GM18909 (cell line): ENCODE results near the gene PIGN.
"Not testable (repeated sequence)": the region's sequence is repeated elsewhere in the genome, so short reads cannot be mapped to it uniquely, and the experiment has no call there.

ENCODE experiments used
- ATAC-seq: cut with Tn5 transposase; IDR thresholded peaks from one replicate; pipeline ENCODE4 v1.9.1; 2021; ENCODE audit warnings: mild to moderate bottlenecking; ENCODE audit not compliant: unreplicated experiment, poor library complexity

Gene PIGN

GRCh38 chr18:62069556-62069955 lies 117.3 kb downstream of the PIGN start:
- ATAC-seq = no peak

- no peak for ATAC-seq
These were observed 120.6 kb downstream of the PIGN start for GRCh38 chr18:62066102-62066818.

DNA sequence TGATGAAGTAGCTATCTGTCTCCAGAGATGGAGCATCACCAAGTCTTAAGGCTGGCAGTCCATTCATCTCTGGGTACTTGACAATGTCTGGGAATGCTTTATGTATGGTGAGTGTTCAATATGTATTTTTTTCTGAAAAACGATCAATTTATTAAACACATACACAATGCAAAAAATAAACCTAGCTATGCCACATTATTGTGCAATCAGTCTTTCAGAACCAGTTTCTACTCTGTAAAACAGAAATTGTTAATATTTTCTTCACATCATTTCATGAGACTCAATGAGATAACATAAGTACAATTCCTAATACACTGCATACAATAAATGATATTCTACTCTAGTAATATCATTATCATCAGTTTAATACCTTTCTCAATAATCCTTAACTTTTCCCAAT lies 122.5 kb downstream of the PIGN start:
- ATAC-seq = no peak

GRCh38 chr18:62061821-62062478 lies 124.9 kb downstream of the PIGN start:
- no peak for ATAC-seq

DNA sequence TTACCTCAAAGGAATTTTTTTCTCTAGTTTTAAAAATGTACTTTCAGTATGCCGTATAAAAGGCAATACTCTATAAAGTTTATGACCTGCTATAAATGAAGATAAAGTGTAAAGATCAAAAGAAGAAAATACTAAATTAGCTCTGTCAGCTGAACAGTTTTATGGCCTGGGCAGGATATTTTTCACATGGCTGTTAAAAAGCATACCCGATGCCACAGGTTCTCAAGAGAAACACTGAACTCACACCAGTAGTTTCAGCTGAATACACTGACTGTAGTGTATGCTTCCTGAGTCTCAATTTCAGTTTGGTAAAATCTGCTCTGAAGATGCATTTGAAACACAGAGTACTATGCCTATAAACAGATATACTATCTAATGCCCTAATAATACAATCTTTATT lies 126.0 kb downstream of the PIGN start:
- no peak for ATAC-seq

GRCh38 chr18:62054929-62055498 lies 131.8 kb downstream of the PIGN start:
- ATAC-seq = no peak

DNA sequence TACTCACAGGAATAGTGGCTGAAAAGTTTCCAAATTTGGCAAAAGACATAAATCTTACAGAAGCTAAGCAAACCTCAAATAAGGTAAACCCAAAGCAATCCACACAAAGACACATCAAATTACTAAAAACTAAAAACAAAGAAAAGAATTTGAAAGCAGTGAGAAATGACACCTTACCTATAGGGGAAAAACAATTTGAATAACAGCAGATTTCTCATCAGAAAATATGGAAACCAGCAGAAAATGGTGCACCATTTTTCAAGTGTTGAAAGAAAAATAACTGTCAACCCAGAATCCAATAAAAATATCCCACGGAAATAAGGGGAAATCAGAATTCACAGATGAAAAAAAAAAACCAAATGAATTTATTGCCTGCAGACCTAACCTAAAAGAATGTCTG lies 138.6 kb downstream of the PIGN start:
- no peak for ATAC-seq

DNA sequence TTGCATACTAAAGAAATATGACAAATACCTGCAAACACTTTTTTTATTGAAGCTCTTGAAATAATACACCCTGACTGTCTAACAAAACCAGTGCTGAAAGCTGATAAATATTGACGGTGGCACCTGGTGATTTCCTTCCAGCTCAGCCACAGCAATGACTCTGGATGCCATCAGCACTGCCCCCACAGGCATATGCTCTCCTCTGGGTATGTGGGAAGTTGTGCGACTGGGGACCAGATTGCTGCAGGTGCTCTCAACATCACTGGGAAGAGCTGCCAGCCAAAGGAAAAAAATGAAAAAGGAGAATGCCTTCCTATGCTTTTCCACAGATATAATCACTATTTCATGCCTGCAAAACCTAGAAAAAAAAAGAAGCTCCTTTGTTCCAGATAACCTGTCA lies 141.5 kb downstream of the PIGN start:
- no peak for ATAC-seq

DNA sequence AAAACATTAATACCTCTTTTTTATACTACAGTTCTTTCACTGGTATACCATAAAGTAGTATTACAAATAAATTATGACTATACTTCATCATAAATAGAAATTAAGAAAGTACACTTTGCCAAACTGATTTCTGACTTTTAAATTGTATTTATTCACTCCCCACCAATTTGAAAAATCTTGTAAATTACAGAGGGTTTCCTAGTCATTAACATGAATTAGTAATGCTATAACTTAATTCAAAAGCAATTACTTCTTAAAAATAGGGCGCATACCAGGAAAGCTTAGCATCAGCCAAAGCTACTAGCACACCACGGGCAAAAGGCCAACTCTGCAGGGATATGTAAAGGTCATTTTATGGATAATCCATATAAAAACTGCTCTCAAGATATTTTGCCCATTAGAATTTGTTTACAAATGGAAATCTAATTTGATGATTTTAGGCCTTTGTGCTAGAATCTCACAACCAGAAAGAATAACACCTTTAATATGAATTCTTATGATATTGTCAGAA lies 142.3 kb downstream of the PIGN start:
- no peak for ATAC-seq

GRCh38 chr18:62037989-62038778 lies 148.7 kb downstream of the PIGN start:
- no peak for ATAC-seq

DNA sequence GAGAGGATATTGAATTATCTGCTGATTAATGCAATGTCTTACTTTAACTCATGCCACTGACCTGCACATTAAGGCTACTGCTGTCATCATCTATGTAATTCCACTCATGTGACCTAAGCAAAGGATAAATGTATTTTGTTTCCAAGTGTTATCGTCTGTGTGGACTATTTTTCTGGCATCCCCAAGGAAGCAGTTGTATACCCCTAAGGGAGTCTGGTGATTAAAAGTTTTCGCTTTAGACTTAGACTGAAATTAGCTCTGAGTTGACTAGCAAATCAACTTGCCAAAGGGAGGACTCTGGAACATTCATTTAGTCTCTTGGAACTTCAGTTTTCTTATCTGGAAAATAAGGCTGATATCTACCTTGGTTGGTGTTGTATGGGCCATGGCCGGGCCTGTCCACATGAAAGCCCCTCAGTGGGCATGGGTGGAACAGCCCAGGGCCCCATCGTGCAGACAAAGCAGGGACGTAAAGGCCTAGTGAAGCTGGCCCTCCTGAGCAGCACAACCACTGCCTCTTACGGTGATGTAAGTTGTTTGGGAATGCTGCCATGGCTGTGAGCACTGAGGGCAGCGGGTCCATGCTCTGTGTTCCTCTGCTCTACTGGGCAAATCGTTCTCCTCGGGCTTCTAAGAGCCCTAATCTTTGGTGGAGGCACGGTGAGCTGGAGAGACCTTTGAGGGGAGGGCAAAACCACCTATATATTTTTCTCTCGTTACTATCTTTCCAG lies 149.7 kb downstream of the PIGN start:
- ATAC-seq = no peak

DNA sequence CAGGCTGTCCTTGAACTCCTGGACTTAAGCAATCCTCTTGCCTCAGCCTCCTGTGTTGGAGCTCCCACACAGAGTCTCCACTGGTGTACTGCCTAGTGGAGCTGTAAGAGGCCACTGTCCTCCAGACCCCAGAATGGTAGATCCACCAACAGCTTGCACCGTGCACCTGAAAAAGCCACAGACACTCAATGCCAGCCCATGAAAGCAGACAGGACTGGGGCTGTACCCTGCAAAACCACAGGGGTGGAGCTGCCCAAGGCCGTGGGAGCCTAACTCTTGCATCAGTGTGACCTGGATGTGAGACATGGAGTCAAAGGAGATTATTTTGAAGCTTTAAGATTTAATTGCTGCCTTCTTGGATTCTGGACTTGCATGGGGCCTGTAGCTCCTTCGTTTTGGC lies 152.6 kb downstream of the PIGN start:
- not testable (repeated sequence) for ATAC-seq

GRCh38 chr18:62033756-62034155 lies 153.1 kb downstream of the PIGN start:
- ATAC-seq = no peak

DNA sequence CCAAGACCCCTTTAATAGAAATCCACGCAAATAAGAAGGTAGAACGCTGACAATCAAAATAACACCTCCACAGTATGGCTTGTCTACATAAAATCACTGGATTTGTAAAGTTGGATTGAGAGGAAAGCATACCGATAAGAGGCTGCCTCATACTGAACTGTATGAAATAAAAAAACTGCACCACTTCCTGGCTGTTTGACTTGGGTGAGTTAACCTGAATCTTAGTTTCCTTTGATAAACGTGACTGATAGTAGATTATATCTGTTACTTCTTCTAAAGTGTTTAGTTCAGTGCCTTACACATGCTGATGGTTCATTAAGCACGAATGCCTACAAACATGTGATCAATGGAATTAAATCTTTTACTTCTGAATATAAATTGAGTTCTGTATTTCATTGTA lies 153.6 kb downstream of the PIGN start:
- ATAC-seq = no peak

GRCh38 chr18:62030091-62030985 lies 156.5 kb downstream of the PIGN start:
- ATAC-seq = no peak

DNA sequence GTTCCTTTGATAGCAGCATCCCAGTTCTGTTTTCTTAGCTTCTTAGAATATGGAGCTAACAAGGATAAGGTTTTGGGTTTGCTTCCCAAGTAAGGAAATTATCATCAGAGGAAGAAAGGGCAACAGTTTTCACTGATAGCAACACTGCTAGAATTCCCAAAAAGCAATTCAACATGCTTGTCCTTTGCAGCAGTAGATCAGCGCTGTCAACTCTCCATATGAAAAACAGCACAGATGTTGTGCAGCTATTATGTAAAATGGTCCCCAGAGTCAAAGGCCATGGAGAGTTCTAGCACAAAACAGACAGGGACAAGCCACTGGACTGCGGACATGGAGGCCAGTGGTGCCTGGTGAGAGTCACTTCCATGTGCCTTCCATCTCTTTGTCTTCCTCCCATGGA lies 158.1 kb downstream of the PIGN start:
- no peak for ATAC-seq

DNA sequence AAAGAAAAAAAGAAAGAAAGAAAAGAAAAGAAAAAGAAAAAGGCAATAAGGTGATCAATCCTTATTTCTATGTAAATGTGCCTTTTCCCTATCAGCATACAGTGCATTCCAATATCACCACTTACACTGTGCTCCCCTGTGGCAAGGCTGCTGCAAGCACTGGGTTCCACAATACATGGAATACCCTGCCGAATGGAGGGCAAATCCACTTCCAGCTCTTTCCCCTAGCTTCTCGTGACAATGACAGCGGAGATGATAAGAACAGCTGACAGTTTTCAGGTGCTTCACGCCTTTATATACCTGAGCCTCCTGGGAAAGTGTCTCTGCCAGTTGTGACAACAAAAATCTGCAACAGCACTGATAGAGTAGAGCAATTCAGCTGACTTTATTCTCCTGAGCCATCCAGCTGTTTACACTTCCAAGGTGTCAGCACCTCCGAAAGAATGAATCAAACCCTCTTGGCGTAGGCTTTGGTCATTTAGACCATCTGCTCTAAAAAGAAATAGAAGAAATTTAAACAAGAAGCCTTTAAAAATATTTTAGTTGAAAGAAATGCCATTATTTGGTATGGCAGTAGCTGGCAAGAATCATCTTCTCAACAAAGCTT lies 158.8 kb downstream of the PIGN start:
- ATAC-seq = no peak

DNA sequence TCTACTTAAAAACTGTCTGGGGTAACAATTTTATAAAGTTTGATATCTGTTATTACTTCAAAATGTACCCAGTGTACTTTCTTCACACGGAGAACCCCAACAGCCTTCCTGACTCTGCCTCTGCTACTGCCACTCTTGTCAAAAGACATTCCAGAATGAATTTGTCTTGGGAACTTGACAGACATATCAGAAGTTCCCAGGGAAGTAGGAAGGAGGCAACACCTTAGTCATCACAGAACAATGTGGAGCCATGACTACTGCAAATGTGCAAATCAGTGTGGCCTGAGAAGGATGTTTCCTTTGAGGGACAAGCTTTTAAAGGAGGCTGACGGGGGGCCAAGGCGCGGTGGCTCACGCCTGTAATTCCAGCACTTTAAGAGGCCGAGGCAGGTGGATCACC lies 160.3 kb downstream of the PIGN start:
- ATAC-seq = no peak

DNA sequence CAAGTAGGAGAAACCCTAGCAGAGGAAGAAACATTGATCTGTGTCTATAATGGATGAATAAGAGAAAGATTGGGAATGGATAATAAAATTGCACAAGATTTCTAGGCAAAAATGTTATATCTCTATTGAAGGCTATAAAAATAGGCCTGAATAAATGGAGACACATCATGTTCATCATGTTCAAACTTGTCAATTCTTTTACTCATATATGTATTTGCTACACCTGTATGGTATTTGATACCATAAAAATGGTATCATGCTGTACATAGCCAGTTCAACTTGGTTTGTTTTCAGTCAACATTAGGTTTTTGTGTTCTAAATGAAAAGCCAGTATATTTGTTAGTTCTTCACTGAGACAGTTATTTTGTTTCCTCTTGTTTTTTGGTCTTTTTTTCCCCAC lies 161.9 kb downstream of the PIGN start:
- ATAC-seq = no peak
